ENCODE measurements around the gene RWDD3.

The RWDD3 gene

DNA sequence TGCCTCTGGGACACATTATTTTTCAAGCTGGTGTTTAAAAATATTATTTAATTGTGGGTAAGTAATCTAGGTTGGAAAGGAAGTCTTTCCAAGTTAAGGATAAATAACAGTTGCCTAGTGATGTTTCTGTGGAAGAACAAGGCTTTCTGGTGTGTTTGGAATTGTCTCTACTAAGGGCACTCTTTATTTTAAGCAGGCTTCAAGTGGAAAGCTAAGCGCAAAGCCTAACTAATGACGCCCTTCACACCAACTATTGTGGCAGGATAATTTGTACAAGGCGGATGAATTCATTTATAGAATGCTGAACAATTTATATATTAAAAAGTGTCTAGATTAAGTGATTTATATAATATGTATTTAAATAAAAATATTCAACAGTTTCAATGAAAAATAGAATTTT, 25.1 kb upstream of the RWDD3 start:
- POLR2A ChIA-PET = no interaction called here
- CTCF ChIA-PET = interaction anchor here (1.5 kb wide), 1 partner anchor 9 kb away, joined by 3 read pairs; no protein-coding TSS in a partner anchor
- Histone ChIP-seq H3K4me1 (ENCODE audit: control insufficient read depth, insufficient read depth, low read length) (no peaks in the 10 kb centered on the region), H3K27ac (ENCODE audit: extremely low read depth, low read depth, low read length) (no peak overlapping the region), H3K4me3 (ENCODE audit: low read depth, low read length) (no peak overlapping the region), H3K36me3 (ENCODE audit: control insufficient read depth in 2 of 2, insufficient read depth in 1 of 2, low read length in 2 of 2) (no peaks in the 10 kb centered on the region), H3K9me3 (ENCODE audit: control insufficient read depth, insufficient read depth, low read depth, low read length) (no peaks in the 10 kb centered on the region)
- TF ChIP-seq ZNF223 (tag by site-specific recombination; IDR thresholded peaks at IDR 0.05) (no peak), ZFHX2 (tag by site-specific recombination; conservative IDR thresholded peaks at IDR 0.05) (no peak), KLF10 (tag by site-specific recombination; IDR thresholded peaks at IDR 0.05) (no peak), SP3 (tag by site-specific recombination; IDR thresholded peaks at IDR 0.05) (no peak), ZNF214 (tag by site-specific recombination; IDR thresholded peaks at IDR 0.05; ENCODE audit: borderline replicate concordance) (no peak), GLI4 (tag by site-specific recombination; IDR thresholded peaks at IDR 0.05) (no peak), ZNF837 (tag by site-specific recombination; IDR thresholded peaks at IDR 0.05) (no peak), ZNF174 (tag by site-specific recombination; IDR thresholded peaks at IDR 0.05) (no peak), ZNF501 (tag by site-specific recombination; IDR thresholded peaks at IDR 0.05) (no peak), ZNF19 (tag by site-specific recombination; IDR thresholded peaks at IDR 0.05; ENCODE audit: low read depth) (no peak), ZNF248 (tag by site-specific recombination; IDR thresholded peaks at IDR 0.05) (no peak)
- TF ChIP-seq, protein P1, sequence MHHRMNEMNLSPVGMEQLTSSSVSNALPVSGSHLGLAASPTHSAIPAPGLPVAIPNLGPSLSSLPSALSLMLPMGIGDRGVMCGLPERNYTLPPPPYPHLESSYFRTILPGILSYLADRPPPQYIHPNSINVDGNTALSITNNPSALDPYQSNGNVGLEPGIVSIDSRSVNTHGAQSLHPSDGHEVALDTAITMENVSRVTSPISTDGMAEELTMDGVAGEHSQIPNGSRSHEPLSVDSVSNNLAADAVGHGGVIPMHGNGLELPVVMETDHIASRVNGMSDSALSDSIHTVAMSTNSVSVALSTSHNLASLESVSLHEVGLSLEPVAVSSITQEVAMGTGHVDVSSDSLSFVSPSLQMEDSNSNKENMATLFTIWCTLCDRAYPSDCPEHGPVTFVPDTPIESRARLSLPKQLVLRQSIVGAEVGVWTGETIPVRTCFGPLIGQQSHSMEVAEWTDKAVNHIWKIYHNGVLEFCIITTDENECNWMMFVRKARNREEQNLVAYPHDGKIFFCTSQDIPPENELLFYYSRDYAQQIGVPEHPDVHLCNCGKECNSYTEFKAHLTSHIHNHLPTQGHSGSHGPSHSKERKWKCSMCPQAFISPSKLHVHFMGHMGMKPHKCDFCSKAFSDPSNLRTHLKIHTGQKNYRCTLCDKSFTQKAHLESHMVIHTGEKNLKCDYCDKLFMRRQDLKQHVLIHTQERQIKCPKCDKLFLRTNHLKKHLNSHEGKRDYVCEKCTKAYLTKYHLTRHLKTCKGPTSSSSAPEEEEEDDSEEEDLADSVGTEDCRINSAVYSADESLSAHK (tag by site-specific recombination; IDR thresholded peaks at IDR 0.05) = no peak
- TF ChIP-seq, protein P2, sequence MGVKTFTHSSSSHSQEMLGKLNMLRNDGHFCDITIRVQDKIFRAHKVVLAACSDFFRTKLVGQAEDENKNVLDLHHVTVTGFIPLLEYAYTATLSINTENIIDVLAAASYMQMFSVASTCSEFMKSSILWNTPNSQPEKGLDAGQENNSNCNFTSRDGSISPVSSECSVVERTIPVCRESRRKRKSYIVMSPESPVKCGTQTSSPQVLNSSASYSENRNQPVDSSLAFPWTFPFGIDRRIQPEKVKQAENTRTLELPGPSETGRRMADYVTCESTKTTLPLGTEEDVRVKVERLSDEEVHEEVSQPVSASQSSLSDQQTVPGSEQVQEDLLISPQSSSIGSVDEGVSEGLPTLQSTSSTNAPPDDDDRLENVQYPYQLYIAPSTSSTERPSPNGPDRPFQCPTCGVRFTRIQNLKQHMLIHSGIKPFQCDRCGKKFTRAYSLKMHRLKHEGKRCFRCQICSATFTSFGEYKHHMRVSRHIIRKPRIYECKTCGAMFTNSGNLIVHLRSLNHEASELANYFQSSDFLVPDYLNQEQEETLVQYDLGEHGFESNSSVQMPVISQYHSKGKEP (tag by site-specific recombination; IDR thresholded peaks at IDR 0.05) = no peak
- TF ChIP-seq, protein P3, sequence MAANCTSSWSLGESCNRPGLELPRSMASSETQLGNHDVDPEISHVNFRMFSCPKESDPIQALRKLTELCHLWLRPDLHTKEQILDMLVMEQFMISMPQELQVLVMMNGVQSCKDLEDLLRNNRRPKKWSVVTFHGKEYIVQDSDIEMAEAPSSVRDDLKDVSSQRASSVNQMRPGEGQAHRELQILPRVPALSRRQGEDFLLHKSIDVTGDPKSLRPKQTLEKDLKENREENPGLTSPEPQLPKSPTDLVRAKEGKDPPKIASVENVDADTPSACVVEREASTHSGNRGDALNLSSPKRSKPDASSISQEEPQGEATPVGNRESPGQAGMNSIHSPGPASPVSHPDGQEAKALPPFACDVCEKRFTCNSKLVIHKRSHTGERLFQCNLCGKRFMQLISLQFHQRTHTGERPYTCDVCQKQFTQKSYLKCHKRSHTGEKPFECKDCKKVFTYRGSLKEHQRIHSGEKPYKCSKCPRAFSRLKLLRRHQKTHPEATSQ (tag by site-specific recombination; IDR thresholded peaks at IDR 0.05) = no peak
- TF ChIP-seq, protein P4, sequence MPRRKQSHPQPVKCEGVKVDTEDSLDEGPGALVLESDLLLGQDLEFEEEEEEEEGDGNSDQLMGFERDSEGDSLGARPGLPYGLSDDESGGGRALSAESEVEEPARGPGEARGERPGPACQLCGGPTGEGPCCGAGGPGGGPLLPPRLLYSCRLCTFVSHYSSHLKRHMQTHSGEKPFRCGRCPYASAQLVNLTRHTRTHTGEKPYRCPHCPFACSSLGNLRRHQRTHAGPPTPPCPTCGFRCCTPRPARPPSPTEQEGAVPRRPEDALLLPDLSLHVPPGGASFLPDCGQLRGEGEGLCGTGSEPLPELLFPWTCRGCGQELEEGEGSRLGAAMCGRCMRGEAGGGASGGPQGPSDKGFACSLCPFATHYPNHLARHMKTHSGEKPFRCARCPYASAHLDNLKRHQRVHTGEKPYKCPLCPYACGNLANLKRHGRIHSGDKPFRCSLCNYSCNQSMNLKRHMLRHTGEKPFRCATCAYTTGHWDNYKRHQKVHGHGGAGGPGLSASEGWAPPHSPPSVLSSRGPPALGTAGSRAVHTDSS (tag by site-specific recombination; IDR thresholded peaks at IDR 0.05) = no peak

DNA sequence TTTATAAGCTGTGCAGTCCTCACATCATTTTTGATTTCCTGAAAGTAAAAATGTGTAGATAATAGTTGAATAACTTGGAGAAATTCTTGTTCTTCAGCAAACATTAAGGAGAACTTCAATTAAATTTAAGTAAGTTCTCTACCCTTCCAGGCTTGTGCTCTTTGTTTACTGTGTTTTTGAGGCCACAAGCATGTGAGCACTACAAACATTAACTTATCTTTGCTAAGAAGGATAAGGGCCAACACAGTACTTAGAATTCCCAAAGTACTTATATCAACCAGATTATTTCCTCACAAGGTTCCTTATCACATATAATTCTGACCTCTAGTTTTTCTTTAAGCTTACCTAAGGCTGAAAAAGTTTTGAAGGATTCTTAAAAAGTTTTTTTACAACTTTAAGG, 24.7 kb upstream of the RWDD3 start:
- Histone ChIP-seq H3K27ac (ENCODE audit: extremely low read depth, low read depth, low read length) (no peak overlapping the region), H3K4me3 (ENCODE audit: low read depth, low read length) (no peak overlapping the region), H3K4me1 (ENCODE audit: control insufficient read depth, insufficient read depth, low read length) (no peaks in the 10 kb centered on the region), H3K36me3 (ENCODE audit: control insufficient read depth in 2 of 2, insufficient read depth in 1 of 2, low read length in 2 of 2) (no peaks in the 10 kb centered on the region), H3K9me3 (ENCODE audit: control insufficient read depth, insufficient read depth, low read depth, low read length) (no peaks in the 10 kb centered on the region)
- CTCF ChIA-PET = interaction anchor here (1.5 kb wide), 1 partner anchor 8 kb away, joined by 3 read pairs; no protein-coding TSS in a partner anchor
- no peak for TF ChIP-seq KLF9 (tag by site-specific recombination; IDR thresholded peaks at IDR 0.05; ENCODE audit: low read depth)
- TF ChIP-seq ZNF23 (tag by site-specific recombination; IDR thresholded peaks at IDR 0.05; ENCODE audit: borderline replicate concordance) = no peak
- no peak for TF ChIP-seq GLIS1 (tag by site-specific recombination; IDR thresholded peaks at IDR 0.05)
- TF ChIP-seq ZNF561 (tag by site-specific recombination; IDR thresholded peaks at IDR 0.05; ENCODE audit: borderline replicate concordance) = no peak
- no peak for TF ChIP-seq YY1 (tag by site-specific recombination; IDR thresholded peaks at IDR 0.05)
- TF ChIP-seq ZNF155 (tag by site-specific recombination; IDR thresholded peaks at IDR 0.05) = no peak
- POLR2A ChIA-PET = no interaction called here
